Fibroblast of lung (primary cell): ENCODE measurements around the gene ARID5A. TPM values are rescaled to one million over a fixed set of nuclear protein-coding genes. Genes with fewer than 3 reads are reported as not detected.

Experiments used
- DNase-seq, 2 donors: peaks; one replicate each; pipeline versions ENCODE4 v3.0.0 to v3.0.0-alpha.2; 2010; ENCODE audit warnings: low read depth in 2 of 2
- H2AFZ ChIP-seq: 2 replicates; pipeline ENCODE4 v1.5.1; 2012; ENCODE audit warnings: low read length, control low read depth, inconsistent platforms
- H3K27ac ChIP-seq: 2 replicates; pipeline ENCODE4 v1.5.1; 2011; ENCODE audit warnings: low read length, control low read depth; ENCODE audit not compliant: insufficient read depth
- H3K27me3 ChIP-seq: 2 replicates; pipeline ENCODE4 v1.5.1; 2011; ENCODE audit warnings: mild to moderate bottlenecking, low read length; ENCODE audit not compliant: control insufficient read depth, insufficient read depth
- H3K36me3 ChIP-seq: 2 replicates; pipeline ENCODE4 v1.5.1; 2011; ENCODE audit warnings: low read length; ENCODE audit not compliant: control insufficient read depth, insufficient read depth
- H3K4me1 ChIP-seq: 2 replicates; pipeline ENCODE4 v1.5.1; 2011; ENCODE audit warnings: low read length; ENCODE audit not compliant: control insufficient read depth, insufficient read depth; ENCODE audit errors: extremely low read depth
- H3K4me2 ChIP-seq: 2 replicates; pipeline ENCODE4 v1.5.1; 2011; ENCODE audit warnings: low read length, control low read depth; ENCODE audit not compliant: insufficient read depth; ENCODE audit errors: extremely low read depth
- H3K4me3 ChIP-seq, 4 experiments: fragments of 200-600 bp in 1 of 4; sonication (generic) in 1 of 4; replicated peaks in 1 of 4; 2 replicates each; pipeline ENCODE4 v1.5.1; 2011 to 2016; ENCODE audit warnings: low read length in 4 of 4, low read depth in 3 of 4, mild to moderate bottlenecking in 3 of 4, control low read depth in 2 of 4, inconsistent platforms in 1 of 4, mixed read lengths in 1 of 4; ENCODE audit not compliant: insufficient read depth in 1 of 4; ENCODE audit errors: control extremely low read depth in 1 of 4
- H3K79me2 ChIP-seq: 2 replicates; pipeline ENCODE4 v1.5.1; 2012; ENCODE audit warnings: mild to moderate bottlenecking, low read length, inconsistent platforms; ENCODE audit not compliant: control insufficient read depth, insufficient read depth
- H3K9ac ChIP-seq: 2 replicates; pipeline ENCODE4 v1.5.1; 2011; ENCODE audit warnings: mild to moderate bottlenecking, low read length, control low read depth; ENCODE audit not compliant: insufficient read depth
- H3K9me3 ChIP-seq: 2 replicates; pipeline ENCODE4 v1.5.1; 2012; ENCODE audit warnings: low read depth, low read length; ENCODE audit not compliant: control insufficient read depth, insufficient read depth
- H4K20me1 ChIP-seq: 2 replicates; pipeline ENCODE4 v1.5.1; 2011; ENCODE audit warnings: low read length; ENCODE audit not compliant: control insufficient read depth, insufficient read depth; ENCODE audit errors: extremely low read depth
- CTCF ChIP-seq, 2 donors: IDR thresholded peaks in 1 of 2; conservative IDR thresholded peaks in 1 of 2; 1 replicate in 1 of 2; 2 replicates in 1 of 2; pipeline ENCODE4 v1.5.1; 2011 to 2012; ENCODE audit warnings: low read length in 2 of 2, control low read depth in 1 of 2, inconsistent platforms in 1 of 2, low read depth in 1 of 2, mild to moderate bottlenecking in 1 of 2
- EZH2 ChIP-seq: IDR thresholded peaks from 2 replicates; pipeline ENCODE4 v1.5.1; 2012; ENCODE audit warnings: low read length, control low read depth, mild to moderate bottlenecking; ENCODE audit errors: missing control alignments
- polyA plus RNA-seq, 2 donors: library from polyadenylated mRNA; depleted of rRNA in 1 of 2; stranded (reverse) in 1 of 2; unstranded in 1 of 2; fragments of >200 nt; gene quantifications; 2 replicates each; pipeline ENCODE4 v1.2.1, GENCODE V29; 2011 to 2012; ENCODE audit warnings: missing spikeins in 1 of 2
- total RNA-seq: library from RNA; depleted of rRNA; stranded (reverse); fragments of >200 nt; gene quantifications from 2 replicates; pipeline ENCODE4 v1.2.1, GENCODE V29; 2014

The ARID5A gene
- total and polyA plus RNA-seq, 2 donors (not counting 1 experiment from before 2014, with no cell fraction given): 5.2 to 9.7 TPM

DNA sequence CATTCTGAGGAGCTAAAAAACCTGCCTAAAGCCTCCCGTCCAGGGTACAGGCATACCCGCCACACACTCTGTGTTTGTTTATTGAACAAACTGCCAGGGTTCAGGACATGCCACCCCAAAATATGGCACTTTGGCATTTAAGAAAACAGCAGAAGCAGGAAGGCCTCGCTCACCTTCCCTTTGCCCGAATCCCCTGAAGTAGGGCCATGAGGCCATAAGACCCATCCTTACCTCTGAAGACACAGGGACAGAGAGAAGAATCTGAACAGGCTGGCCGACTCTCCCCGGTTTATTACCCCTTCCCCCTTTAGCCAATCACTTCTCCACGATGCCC is 29.7 kb upstream of the ARID5A start:
- H4K20me1 ChIP-seq: no peaks in the 10 kb centered on the region
- peaks cover 8% of the 10 kb centered on the region for H3K27me3 ChIP-seq
- H3K9ac ChIP-seq: no peak overlapping the region
- H3K4me1 ChIP-seq: peaks cover 3% of the 10 kb centered on the region
- no peaks in the 10 kb centered on the region for H3K9me3 ChIP-seq
- no peak overlapping the region for H3K4me3 ChIP-seq
- H3K27ac ChIP-seq: no peak overlapping the region
- no peak for DNase-seq
- TF ChIP-seq EZH2 (no peak), CTCF (conservative IDR thresholded peaks at IDR 0.05 in 1 of 2, IDR thresholded peaks at IDR 0.05 in 1 of 2; ENCODE audit: low read depth in 1 of 2, low read length in 2 of 2) (no peak)
- H3K79me2 ChIP-seq: no peaks in the 10 kb centered on the region
- no peaks in the 10 kb centered on the region for H3K36me3 ChIP-seq
- no peak overlapping the region for H2AFZ ChIP-seq
- H3K4me2 ChIP-seq: no peak overlapping the region

GRCh38 chr2:96507957-96508520 is 28.5 kb upstream of the ARID5A start:
- Histone ChIP-seq H3K4me1 (peaks cover 3% of the 10 kb centered on the region), H3K9ac (no peak overlapping the region), H3K4me3 (peak overlapping the region in 3 of 4 experiments; percentile 9 to 44 (median 26)), H3K36me3 (no peaks in the 10 kb centered on the region), H3K27me3 (peaks cover 18% of the 10 kb centered on the region), H3K9me3 (no peaks in the 10 kb centered on the region), H3K4me2 (peak overlapping the region; percentile 92), H3K27ac (no peak overlapping the region), H3K79me2 (no peaks in the 10 kb centered on the region), H4K20me1 (no peaks in the 10 kb centered on the region), H2AFZ (peak overlapping the region; percentile 65)
- TF ChIP-seq CTCF (conservative IDR thresholded peaks at IDR 0.05 in 1 of 2, IDR thresholded peaks at IDR 0.05 in 1 of 2; ENCODE audit: low read depth in 1 of 2, low read length in 2 of 2): peak; percentile 60 to 88
- no peak for TF ChIP-seq EZH2
- DNase-seq: peak; percentile 28 to 36

- TF ChIP-seq EZH2 (no peak), CTCF (conservative IDR thresholded peaks at IDR 0.05 in 1 of 2, IDR thresholded peaks at IDR 0.05 in 1 of 2; ENCODE audit: low read depth in 1 of 2, low read length in 2 of 2) (no peak)
- H4K20me1 ChIP-seq: no peaks in the 10 kb centered on the region
- H3K36me3 ChIP-seq: no peaks in the 10 kb centered on the region
- H3K79me2 ChIP-seq: no peaks in the 10 kb centered on the region
- no peak overlapping the region for H3K4me3 ChIP-seq
- H3K4me2 ChIP-seq: no peak overlapping the region
- H3K9ac ChIP-seq: no peak overlapping the region
- no peak for DNase-seq
- no peak overlapping the region for H2AFZ ChIP-seq
- peaks cover 18% of the 10 kb centered on the region for H3K27me3 ChIP-seq
- peaks cover 3% of the 10 kb centered on the region for H3K4me1 ChIP-seq
- H3K27ac ChIP-seq: no peak overlapping the region
- no peaks in the 10 kb centered on the region for H3K9me3 ChIP-seq
Measured at GRCh38 chr2:96508521-96509113, 27.9 kb upstream of the ARID5A start.
